B cell (primary cell): ENCODE data around the gene CASS4.

ENCODE experiments used
- CTCF ChIP-seq: fragments of 200-600 bp; IDR thresholded peaks from one replicate; pipeline ENCODE4 v1.8.0; 2022; ENCODE audit warnings: antibody characterized with exemption, mild to moderate bottlenecking
- EZH2 ChIP-seq: IDR thresholded peaks from 2 replicates; pipeline ENCODE4 v1.6.1; 2012; ENCODE audit warnings: borderline replicate concordance, low read depth, mild to moderate bottlenecking, moderate library complexity, low read length; ENCODE audit not compliant: insufficient read depth, poor library complexity, severe bottlenecking

- TF ChIP-seq CTCF = no peak
- no peak for TF ChIP-seq EZH2
Observed at GRCh38 chr20:56438284-56438683, 26.2 kb downstream of the CASS4 start.
